Measurements from ENCODE around the gene KLC3.

- TF ChIP-seq, protein P1, sequence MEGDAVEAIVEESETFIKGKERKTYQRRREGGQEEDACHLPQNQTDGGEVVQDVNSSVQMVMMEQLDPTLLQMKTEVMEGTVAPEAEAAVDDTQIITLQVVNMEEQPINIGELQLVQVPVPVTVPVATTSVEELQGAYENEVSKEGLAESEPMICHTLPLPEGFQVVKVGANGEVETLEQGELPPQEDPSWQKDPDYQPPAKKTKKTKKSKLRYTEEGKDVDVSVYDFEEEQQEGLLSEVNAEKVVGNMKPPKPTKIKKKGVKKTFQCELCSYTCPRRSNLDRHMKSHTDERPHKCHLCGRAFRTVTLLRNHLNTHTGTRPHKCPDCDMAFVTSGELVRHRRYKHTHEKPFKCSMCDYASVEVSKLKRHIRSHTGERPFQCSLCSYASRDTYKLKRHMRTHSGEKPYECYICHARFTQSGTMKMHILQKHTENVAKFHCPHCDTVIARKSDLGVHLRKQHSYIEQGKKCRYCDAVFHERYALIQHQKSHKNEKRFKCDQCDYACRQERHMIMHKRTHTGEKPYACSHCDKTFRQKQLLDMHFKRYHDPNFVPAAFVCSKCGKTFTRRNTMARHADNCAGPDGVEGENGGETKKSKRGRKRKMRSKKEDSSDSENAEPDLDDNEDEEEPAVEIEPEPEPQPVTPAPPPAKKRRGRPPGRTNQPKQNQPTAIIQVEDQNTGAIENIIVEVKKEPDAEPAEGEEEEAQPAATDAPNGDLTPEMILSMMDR (IDR thresholded peaks at IDR 0.05): no peak
- TF ChIP-seq ZFX (IDR thresholded peaks at IDR 0.05; ENCODE audit: borderline replicate concordance): no peak
Measured at GRCh38 chr19:45362291-45362690, 21.7 kb downstream of the KLC3 start.
